Measurements from ENCODE around the gene KANSL3.
A peak's percentile ranks its signal among the peaks of the same experiment; 100 is the strongest.
"Not testable (repeated sequence)": the region's sequence is repeated elsewhere in the genome, so short reads cannot be mapped to it uniquely, and the experiment has no call there.

The KANSL3 gene

DNA sequence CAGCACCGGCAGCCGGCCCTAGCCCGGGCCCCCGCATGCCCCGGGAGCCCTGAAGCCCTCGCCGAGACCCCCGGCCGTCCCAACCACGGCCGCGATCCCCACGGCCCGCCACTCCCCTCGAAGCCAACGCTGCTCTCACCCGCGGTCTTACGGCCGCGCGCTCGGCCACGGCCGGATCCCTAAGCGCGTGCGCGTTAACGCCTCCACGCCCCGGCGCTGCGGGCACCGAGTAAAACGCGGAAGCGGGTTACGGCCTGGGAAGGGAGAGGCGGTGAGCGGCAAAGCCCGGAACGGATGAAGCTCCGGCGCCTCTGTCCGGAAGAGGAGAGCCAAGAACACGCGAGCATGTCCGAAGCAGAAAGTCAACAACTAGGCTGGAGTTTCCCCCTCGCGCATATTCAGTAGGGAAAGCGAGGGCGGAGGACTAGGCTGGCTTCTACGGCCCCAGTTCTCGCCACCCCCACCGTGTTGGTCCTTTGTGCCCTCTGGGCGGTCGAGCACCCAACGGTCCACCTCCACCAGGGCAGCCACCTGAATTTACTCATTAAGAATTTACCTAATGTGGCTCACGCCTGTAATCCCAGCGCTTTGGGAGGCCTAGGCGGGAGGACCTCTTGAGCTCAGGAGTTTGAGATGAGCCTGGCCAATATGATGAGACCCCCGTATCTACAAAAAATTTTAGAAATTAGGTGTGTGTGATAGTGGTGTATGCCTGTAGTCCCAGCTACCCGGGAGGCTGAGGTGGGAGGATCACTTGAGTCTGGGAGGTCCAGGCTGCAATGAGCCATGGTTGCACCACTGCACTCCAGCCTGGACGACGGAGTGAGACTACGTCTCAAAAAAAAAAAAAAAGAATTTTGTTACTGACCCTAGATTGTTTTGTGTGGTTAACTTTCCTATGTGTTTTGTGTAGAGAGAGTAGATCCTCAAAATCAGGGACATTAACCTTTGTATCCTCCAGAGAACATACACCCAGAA lies at the start of gene KANSL3:
Gene KANSL3 (minus strand): TSS at position 169 of the 978 bp plus-strand sequence. CDS start 1,177 bp downstream, outside the sequence.
- DNase-seq (ENCODE audit: low spot score), result peak; percentile 94

DNA sequence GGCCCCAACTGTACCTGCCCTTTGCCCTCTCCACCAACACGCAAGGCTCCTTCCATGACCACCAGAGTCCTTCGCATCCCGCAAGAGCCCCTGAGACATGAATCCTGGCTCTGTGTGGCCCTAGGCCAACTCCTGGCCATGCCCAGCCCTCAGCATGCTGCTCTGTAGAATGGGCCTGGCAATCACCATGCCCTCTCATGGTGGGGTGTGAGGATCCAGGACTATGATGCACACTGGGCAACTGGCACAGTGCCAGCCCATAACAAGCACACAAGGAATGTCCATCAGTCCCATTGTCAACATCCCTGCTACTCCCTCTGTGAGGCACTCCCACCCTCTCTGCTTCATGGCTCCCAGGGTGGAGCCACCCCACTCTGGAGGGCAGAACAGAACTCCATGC lies 49.2 kb upstream of the KANSL3 start:
- no peak for DNase-seq (ENCODE audit: low spot score)

DNA sequence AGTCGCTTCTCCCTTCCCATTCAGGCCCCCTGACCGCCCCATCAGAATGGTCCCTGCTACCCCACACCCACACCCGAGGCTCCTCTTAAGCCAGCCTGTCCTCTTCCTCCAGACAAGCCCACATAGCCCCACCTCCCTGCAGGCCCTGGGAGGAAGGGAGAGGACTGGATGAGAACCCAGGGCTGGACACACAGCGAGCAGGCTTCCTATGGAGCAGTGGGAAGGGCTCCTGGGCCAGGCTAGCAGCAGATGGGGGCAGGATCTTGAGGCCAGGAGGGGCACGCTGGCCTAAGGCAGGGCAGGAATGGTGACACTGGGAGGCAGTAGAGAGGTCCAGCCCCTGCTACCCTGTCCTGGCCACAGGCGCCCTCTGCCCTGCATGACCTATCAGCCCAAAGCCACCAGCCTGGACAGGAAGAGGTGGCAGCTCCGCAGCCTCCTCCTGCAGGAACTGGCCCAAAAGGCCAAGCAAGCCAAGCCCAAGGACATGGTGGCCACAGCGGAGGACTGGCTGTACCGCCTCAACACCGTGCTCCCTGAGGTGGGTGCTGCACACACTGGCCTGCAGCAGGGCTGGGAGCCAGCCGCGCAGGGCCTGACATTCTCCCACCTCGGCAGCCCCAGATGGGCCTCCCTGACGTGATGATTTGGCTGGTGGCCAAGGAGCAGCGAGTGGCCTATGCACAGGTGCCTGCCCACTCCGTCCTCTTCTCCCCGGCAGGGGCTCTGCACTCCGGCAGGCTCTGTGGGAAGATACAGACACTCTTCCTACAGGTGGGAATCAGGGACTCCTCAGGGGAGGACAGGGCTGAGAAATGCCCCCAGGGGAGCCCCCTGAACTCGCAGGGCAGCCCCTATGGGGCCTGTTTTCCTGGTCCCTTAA lies 47.7 kb upstream of the KANSL3 start:
- peak; percentile 72 for DNase-seq (ENCODE audit: low spot score)

DNA sequence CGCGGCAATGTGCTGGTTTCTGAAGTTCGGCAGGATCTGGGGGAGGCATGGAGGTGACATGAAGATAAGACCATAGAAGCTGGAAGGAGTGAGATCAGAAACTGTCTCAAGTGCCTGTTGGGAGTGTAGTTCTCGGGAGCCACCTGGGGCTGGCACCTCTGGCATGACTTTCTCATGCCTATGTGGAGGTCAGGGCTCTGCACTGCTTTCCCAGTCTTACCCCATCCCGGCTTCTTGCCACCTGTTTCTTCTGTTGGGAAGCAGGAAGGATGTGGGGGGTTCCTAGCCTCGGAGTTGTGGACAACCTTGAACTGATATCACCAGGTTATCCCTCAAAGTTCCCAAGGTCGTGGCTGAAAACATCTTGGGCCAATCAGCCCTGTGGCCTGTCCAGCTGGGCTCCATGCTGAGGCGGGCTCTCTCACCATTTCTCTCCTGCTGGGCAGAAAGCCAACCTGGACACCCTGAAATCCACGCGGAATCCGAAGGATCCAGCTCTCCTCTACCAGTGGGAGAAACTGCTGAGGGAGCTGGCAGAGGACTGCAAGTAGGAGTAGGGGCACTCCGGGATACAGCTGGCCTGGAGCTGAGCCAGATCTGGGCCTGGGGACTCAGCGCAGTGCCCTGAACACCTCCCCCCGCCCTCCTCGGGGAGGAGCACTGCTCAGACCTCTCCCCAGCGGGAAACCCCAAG lies 46.9 kb upstream of the KANSL3 start:
- DNase-seq (ENCODE audit: low spot score), result no peak

DNA sequence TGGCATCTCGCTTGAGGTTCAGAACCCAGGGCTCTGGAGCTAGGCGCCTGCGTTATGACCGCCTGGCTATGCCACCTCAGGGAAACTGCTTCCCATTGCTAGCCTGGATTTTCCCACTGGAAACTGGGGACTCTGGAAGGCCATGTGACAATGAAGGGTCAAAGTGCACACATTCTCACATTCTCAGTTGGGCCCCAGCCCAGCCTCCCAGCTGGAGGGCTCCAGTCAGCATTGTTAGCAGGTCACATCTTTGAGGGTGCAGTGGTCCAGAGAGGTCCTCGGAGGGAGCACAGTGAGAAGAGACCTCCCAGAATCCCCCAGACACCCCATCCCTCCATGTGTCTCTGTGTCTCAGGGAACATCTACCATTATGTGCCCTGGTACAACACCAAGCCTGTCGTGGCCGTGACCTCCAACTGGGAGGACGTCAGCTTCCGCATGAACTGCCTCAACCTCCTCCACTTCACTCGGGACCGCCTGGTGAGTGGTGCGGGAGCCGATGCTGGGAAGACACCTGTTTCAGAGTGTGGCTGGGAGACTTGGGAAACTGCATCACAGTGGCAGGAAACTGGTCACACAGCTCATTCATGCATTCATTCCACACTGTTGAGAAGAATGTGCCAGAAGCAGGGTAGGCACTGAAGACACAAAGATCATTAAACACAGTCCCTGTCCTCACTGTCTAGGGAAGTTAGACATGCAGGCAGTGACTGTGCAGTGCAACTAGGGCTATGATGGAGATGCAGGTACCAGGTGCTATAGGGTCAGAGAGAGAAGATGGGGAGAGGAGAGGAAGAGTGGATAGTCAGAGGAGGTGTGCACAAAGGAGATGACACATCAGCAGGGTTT lies 46.1 kb upstream of the KANSL3 start:
- DNase-seq (ENCODE audit: low spot score), result no peak

DNA sequence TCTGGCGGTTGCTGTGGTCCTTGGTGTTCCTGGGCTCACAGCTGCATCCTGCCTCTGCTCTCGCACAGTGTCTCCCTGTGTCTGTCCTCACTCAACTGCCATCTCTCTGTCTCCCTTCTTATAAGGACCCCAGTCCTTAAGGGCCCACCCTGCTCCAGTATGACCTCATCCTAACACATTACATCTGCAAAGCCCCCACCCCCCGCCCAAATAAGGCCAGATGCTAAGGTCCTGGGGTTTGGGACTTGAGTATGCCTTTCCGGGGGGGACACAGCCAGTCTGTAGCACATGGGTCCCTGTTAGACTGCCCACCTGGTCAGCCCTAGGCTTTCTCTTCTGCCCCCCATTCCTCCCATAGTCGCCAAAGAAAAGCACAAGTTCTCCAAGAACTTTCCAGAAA lies 45.2 kb upstream of the KANSL3 start:
- no peak for DNase-seq (ENCODE audit: low spot score)

DNA sequence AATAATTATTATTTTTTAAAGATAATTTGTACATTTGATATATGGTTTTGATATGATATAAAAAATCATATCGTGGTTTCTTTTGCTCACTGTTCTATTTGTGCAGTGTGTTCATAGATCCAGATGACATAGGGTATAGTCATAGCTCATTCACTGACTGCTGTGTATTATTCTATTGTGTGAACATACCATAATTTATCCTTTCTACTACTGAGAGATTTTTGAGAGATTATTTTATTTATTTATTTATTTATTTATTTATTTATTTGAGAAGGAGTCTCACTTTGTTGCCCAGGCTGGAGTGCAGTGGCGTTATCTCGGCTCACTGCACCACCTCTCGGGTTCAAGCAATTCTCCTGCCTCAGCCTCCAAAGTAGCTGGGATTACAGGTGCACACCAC lies 43.4 kb upstream of the KANSL3 start:
- no peak for DNase-seq (ENCODE audit: low spot score)

DNA sequence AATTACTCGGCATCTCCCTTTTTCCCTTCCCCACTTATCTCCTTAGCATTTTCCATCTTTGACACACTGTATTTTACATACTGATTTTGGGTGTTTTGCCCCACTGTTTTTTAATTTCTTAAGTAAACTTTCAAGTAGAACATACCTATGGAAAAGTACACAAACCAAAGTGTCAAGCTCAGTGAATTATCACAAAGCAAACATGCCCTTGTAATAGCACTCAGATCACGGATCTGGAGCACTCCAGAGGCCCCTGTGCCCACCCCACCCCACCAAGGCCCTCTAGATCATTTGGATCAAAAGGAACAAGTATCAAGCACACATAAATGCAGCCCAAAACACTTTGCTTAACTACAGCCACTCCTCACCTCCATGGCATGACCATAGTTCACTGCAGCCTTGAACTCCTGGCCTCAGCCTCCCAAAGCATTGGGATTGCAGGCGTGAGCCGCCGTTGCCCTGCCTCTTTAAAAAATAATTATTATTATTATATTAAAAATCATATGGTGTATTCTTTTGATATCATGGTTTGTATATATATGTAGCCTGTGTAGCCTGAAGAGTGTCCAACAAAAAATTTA lies 42.5 kb upstream of the KANSL3 start:
- no peak for DNase-seq (ENCODE audit: low spot score)

DNA sequence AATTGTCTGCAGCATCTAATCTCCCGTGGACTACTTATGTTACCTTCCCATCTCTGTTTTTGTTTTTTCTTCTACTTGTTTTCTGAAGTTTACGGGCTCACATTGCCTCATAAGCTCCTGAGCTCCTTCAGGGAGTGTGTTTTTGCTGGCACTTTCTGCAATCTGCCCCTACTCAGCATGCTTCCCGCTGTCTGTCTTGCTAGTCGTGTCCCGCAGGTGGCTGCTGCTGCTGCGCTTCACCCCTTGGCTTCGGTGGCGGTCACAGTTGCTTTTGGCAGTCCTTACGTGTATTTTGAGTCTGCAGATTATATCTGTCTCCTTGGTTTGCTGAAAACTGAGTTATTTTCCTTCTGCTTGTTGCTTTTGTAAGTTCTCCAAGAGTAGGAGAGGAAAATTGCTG lies 41.7 kb upstream of the KANSL3 start:
- no peak for DNase-seq (ENCODE audit: low spot score)

DNA sequence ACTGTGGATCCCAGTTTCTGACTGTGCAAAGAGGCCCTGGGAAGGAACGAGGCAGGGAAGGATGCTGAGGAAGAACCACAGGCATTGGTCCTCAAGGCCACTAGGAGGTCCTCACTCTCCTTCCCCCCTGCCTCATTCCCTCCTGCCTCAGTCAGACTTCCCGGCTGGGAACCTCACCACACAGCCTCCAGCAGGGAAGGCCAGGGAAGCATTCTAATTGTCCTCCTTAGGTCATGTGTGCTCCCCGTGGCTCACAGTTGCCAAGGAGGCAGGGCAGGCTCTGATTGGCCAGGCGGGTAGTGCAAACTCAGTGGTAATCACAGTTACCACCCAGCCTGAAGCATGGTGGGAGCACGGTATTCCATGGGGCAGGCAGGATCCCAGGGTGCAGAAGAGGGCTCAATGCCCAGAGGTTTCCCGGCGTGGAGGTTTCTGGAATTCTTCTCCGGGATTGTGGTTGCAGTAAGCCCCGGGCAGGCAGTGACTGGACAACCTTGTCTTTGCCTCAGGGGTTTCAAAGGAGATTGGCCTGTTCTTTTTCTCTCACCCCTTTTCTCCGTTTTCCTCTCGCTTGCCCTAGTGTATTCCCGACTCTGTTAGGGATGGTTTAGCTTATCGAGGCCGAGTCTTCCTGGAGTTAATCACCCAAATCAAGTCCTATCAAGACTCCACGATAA lies 31.6 kb upstream of the KANSL3 start:
- DNase-seq (ENCODE audit: low spot score), result no peak

DNA sequence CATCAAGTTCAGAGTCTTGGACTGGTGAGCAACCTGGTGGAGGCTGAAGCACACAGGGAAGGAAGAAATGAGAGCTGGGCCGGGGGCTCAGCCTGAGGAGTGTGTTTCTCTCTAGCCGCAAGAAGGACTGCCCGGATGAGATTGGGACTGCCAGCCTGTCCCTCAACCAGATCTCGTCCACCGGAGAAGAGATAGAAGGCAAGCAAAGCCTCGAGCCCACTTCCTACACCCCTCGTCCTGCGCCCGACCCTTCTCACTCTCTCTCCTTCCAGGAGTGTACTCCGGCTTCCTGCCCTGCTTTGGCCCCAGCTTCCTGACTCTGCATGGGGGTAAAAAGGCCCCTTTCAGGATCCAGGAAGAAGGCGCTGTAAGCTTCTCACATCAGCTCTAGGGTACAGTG lies 30.7 kb upstream of the KANSL3 start:
- no peak for DNase-seq (ENCODE audit: low spot score)

DNA sequence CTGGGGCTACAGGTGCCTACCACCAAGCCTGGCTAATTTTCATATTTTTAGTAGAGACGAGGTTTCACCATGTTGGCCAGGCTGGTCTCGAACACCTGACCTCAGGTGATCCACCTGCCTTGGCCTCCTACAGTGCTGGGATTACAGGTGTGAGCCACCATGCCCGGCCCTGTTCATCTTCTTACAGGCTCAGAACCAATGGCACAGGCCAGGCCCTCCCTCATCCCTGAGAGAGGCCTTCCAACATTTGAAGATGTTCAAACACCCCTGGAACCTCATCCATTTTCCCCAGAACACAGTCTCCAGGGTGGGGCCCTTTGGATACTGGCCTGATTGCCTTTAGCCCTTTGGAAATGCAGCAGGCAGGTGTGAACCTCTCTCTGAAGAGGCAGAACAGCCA lies 27.6 kb upstream of the KANSL3 start:
- DNase-seq (ENCODE audit: low spot score), result not testable (repeated sequence)

DNA sequence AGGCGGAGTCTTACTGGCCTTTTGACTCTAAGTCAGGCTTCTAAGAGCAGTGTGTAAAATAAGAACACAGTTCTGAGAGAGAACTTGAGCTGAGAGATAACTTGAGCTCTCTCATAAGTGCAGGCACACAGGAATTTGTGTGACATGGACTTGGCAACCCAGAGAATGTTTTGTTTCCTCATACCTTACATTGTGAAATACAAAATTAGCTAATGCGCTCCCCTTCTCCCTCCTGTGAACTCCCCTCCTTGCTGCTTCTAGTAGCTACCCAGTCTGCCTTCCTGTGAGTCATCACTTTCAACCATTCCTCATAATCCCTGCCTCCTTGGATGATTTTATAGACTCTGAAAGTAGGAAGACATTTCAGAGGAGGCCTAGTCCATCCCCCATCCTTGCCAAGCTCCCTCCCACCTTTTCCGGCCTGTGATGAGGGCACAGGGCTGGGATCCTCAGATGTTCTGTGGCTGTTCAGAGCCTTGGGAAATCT lies 27.0 kb upstream of the KANSL3 start:
- no peak for DNase-seq (ENCODE audit: low spot score)

DNA sequence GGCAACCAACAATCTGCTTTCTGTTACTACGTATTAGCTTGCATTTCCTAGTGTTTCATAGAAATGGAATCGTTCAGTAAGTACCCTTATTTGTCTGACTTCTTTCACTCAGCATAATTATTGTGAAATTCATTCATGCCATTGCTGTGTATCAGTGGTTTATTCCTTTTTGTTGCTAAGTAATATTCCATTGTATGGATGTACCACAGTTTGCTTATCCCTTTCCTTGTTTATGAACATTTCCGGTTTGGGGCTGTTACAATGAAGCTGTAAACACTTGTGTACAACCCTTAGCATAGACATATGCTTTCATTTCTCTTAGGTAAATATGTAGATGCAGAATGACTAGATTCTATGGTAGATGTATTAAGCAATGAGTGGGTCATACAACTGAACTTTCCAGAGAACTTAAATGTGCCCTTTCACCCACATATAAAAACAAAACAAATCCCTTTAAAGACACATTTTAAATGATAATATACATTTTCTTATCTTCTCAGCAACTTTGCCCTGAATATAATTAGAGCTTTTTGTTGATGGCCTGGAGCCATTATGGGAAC lies 26.3 kb upstream of the KANSL3 start:
- no peak for DNase-seq (ENCODE audit: low spot score)

DNA sequence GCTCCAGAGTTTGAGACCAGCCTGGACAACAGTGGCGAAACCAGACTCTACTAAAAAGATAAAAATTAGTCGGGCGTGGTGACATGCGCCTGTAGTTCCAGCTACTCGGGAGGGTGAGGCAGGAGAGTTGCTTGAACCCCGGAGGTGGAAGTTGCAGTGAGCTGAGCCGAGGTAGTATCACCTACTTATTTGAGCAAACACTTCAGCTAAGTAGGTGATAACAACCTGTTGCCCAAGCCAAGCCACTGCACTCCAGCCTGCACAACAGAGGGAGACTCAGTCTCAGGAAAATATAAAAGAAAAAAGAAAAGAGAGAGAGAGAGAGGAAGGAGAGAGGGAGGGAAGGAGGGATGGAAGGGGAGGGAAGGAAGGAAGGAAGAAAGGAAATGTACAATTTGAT lies 25.7 kb upstream of the KANSL3 start:
- DNase-seq (ENCODE audit: low spot score), result peak; percentile 34

DNA sequence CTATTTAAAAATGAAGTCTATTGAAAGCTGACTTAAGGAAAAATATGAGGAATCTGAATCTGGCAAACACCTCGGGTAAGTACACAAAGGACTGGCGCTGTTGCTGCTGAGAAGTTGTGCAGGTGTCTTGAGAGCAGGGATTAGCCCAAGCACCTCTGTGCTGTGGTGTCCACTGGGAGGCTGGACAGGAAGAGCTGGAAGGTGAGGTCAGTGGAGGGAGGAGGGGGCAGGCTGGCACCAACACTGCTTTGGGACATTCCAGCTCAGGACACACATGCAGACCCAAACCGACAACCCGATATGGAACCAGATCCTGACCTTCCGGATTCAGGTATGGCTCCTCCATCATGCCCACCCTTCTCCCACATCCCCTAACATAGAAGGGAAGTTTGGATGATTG lies 25.1 kb upstream of the KANSL3 start:
- no peak for DNase-seq (ENCODE audit: low spot score)

DNA sequence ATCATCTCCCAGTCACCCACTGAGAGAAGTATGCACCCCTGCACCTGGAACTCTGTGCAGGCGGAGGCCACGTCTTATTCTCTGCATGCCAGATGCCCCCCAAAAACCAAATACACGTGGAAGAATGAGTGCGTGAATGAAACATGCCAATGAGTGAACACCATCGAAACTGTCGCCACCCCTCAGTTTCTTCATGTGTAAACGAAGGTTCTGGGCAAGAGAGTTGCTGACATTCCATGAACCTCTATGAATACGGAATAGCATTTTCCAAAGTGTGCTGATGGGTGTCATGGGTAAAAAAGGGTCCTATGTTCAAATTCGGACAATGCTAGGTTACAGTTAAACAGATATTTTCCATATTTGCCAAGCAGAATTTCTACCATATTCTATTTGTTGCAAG lies 24.2 kb upstream of the KANSL3 start:
- no peak for DNase-seq (ENCODE audit: low spot score)

DNA sequence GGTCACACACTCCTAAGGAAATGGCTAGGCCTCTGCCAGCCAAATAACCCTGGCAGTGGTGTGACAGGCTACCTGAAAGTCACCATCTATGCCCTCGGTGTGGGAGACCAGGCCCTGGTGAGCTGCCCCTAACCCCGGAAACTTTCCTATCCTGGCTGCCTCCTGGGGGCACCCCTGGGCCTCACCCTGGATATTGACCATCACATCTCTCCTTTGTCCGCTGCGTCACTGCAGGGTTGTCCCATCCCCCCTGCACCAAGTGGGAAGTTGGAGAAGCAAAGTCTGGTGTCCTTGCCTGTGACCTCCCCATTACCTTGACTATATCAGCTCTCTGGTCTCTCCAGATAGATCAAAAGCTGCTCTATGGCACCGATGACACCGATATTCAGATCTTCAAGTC lies 23.2 kb upstream of the KANSL3 start:
- DNase-seq (ENCODE audit: low spot score), result peak; percentile 16

DNA sequence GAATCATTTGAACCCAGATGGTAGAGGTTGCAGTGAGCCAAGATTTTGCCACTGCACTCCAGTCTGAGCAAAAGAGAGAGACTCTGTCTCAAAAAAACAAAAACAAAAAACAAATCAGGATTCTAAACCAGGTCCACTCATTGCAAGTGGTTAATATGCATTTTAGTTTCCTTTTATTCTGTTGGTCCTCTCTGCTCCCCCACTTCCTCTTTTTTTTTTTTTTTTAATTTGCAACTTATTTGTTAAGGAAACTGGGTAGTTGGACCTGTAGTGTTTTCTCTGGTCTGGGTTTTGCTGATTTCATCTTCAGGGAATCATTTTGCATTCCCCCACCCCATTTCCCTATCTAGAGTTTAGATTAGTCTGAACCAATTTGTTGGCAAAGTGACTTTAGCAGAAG lies 18.4 kb upstream of the KANSL3 start:
- DNase-seq (ENCODE audit: low spot score), result no peak

DNA sequence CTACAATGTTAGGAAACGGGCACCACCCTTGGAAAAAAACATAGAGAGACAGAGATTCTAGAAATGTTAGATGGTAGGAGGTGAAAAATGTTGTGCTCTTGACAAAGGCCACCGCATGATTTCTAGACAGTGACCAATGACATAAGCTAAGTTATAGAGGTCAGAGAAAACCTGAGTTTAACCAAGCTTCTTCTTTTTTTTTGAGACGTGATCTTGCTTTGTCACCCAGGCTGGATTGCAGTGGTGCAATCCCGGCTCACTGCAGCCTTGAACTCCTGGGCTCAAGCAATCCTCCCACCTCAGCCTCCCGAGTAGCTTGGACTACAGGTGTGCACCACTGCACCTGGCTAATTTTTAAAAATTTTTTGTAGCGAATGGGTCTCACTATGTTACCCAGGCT lies 17.4 kb upstream of the KANSL3 start:
- no peak for DNase-seq (ENCODE audit: low spot score)
